ENCODE measurements around the gene CARS1. TPM values are rescaled to one million over a fixed set of nuclear protein-coding genes. Genes with fewer than 3 reads are reported as not detected.

Gene CARS1
- total RNA-seq, 1 donor from 2014 or later = 151 TPM

DNA sequence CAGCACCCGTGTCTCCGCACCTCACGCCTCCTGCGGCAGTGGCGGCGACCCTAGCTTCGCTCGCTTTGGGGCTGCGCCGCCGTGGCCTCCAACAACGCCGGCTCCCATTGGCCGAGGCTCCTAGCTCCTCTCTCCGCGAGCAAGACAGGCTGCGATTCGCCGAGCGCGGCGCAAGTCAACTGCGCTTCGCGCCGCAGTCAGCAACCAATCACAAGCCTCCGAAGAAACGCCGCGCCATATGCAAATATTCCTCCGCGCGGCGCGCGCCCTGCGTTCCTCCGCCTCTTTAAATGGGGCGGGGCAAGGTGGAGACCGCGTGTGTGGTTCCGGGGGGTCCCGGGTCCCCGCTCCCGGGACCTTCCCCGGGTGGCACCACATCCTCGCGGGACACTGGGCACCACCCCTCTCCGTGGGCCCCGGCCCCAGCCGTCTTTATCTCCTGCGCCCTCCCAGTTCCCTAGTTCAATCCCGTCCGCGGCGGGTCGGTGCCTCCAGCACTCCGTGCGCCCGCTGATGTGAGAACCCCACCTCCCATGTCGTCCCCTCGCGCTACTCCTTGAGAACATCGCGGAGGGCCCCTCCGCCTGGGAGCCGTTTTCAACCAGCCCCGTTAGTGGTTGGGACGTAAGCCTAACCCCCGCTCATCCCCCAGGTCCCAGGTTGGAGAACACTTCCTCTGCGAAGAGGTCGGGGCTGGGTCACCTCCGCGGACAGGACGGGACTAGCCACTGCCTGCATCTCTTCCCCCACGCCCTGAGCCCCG is 64.8 kb downstream of the CARS1 start, which contains the start of gene NAP1L4:
TSS of gene NAP1L4 (minus strand) at position 96 of the 763 bp plus-strand sequence. CDS start 13,109 bp downstream, outside the sequence.
- peaks cover 8% of the 10 kb centered on the region for H3K9me3 Mint-ChIP-seq (ENCODE audit: unreplicated experiment)
- peaks cover 25% of the 10 kb centered on the region for H3K4me1 Mint-ChIP-seq (ENCODE audit: low read depth, unreplicated experiment)
- DNase-seq = peak; percentile 98
- TF ChIP-seq, protein P1, sequence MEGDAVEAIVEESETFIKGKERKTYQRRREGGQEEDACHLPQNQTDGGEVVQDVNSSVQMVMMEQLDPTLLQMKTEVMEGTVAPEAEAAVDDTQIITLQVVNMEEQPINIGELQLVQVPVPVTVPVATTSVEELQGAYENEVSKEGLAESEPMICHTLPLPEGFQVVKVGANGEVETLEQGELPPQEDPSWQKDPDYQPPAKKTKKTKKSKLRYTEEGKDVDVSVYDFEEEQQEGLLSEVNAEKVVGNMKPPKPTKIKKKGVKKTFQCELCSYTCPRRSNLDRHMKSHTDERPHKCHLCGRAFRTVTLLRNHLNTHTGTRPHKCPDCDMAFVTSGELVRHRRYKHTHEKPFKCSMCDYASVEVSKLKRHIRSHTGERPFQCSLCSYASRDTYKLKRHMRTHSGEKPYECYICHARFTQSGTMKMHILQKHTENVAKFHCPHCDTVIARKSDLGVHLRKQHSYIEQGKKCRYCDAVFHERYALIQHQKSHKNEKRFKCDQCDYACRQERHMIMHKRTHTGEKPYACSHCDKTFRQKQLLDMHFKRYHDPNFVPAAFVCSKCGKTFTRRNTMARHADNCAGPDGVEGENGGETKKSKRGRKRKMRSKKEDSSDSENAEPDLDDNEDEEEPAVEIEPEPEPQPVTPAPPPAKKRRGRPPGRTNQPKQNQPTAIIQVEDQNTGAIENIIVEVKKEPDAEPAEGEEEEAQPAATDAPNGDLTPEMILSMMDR (IDR thresholded peaks at IDR 0.05; ENCODE audit: partially characterized antibody, unreplicated experiment) = no peak
- H3K27ac Mint-ChIP-seq (ENCODE audit: unreplicated experiment) = peak within 1 kb of the TSS; percentile 97
- peaks cover 4% of the 10 kb centered on the region for H3K27me3 Mint-ChIP-seq (ENCODE audit: unreplicated experiment)
- H3K4me3 Mint-ChIP-seq (ENCODE audit: unreplicated experiment) = peak within 1 kb of the TSS; percentile 99
- no peaks in the 10 kb centered on the region for H3K36me3 Mint-ChIP-seq (ENCODE audit: unreplicated experiment)

DNA sequence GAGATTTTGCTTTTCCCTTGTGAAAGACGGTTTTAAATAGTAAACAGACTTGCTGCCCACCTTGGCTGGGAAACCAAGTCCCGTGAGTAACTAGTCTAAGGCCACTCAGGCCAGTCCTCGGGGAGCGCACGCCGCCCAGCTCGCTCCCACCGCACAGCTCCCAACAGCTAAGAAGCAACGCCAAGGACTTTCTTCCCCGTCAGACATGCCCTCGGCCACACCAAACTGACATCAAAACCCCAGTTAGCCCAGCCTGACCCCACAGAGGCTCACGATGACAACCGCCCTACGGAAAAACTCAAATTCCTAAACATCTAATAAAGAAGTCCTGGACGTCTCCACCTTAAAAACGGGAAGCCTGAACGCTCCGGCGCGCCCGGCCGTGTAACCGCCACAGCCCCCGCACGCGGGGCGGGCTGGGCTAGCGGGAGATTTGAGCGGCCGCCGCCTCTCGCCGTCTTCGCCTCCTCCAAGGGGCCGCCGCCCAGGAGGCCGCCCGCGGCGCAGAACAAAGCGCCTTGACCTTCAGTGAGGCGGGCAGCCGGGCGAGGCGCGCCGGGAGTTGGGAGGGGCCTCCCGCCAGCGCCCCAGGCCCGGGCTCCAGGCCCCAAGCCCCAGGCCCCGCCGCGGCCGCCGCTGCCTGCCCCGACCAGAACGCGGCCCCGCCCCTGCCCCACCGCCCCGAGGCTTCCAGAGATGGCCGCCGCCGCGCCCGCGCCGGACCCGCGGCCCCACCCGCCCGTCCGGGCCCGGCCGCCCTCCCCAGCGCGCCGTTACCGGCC is 65.6 kb downstream of the CARS1 start:
- peaks cover 8% of the 10 kb centered on the region for H3K9me3 Mint-ChIP-seq (ENCODE audit: unreplicated experiment)
- H3K36me3 Mint-ChIP-seq (ENCODE audit: unreplicated experiment) = no peaks in the 10 kb centered on the region
- H3K4me3 Mint-ChIP-seq (ENCODE audit: unreplicated experiment) = peak overlapping the region; percentile 99
- peaks cover 25% of the 10 kb centered on the region for H3K4me1 Mint-ChIP-seq (ENCODE audit: low read depth, unreplicated experiment)
- H3K27ac Mint-ChIP-seq (ENCODE audit: unreplicated experiment) = peak overlapping the region; percentile 97
- TF ChIP-seq, protein P1 (IDR thresholded peaks at IDR 0.05; ENCODE audit: partially characterized antibody, unreplicated experiment) = no peak
- DNase-seq = peak; percentile 83
- H3K27me3 Mint-ChIP-seq (ENCODE audit: unreplicated experiment) = peaks cover 4% of the 10 kb centered on the region

DNA sequence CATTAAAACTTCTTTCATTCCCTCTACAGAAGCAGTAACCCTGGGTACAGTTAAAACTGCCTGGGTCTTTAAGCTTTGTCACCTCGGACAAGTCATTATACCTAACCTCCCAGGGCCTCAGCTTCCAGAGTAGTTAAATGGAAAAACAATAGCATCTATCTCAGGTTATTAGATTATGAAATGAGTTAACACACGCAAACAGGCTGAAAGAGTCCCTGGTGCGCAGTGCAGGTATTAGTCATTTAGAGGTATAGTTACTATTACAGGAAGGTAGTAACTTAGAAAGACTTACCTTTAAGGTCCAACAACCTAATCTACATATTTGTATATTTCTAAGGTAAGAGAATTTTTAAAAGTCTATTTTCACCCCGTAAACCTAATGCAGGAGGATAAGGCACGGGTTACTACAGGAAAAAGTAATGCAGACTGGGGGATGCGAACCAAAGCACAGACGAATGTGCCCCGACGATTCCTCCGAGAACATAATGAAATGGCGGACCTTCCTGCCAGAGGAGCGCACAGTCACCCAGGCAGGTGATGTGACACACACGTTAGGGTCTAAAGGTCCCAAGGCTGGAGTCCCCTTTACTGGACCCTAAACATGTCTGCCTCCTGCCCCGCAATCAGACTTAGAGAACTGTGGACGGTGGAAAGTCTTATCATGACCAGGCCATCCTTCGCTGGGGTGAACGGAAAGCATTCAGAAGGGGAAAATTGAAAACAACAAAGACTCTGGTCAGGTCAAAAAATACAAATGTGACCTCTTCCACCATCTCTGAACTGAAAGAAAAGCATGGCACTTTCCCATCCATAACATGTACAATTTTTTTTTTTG is 66.4 kb downstream of the CARS1 start:
- H3K9me3 Mint-ChIP-seq (ENCODE audit: unreplicated experiment) = peaks cover 8% of the 10 kb centered on the region
- H3K27ac Mint-ChIP-seq (ENCODE audit: unreplicated experiment) = peak overlapping the region; percentile 97
- H3K36me3 Mint-ChIP-seq (ENCODE audit: unreplicated experiment) = no peaks in the 10 kb centered on the region
- TF ChIP-seq, protein P1 (IDR thresholded peaks at IDR 0.05; ENCODE audit: partially characterized antibody, unreplicated experiment) = no peak
- peaks cover 4% of the 10 kb centered on the region for H3K27me3 Mint-ChIP-seq (ENCODE audit: unreplicated experiment)
- peak overlapping the region; percentile 99 for H3K4me3 Mint-ChIP-seq (ENCODE audit: unreplicated experiment)
- no peak for DNase-seq
- peaks cover 25% of the 10 kb centered on the region for H3K4me1 Mint-ChIP-seq (ENCODE audit: low read depth, unreplicated experiment)

DNA sequence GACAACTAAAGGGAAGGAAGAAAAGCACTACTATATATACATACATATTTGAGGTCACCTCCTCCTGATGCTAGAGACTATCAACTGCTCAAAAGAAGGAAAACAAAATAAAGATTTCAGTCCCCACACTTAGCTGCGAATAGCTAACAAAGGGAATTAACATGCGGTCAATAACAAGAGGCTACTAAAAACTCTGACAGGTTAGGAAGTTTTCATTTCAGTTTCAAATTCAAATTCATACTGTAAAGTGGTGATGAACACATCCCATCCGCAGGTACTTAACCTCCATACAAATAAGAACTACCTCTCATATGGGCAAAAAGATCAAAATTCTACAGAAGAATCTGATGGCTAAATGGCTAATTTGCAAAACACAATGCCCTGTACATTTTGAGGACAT is 67.7 kb downstream of the CARS1 start:
- Mint-ChIP-seq H3K4me3 (ENCODE audit: unreplicated experiment) (peak overlapping the region; percentile 99), H3K27ac (ENCODE audit: unreplicated experiment) (peak overlapping the region; percentile 56), H3K9me3 (ENCODE audit: unreplicated experiment) (peaks cover 8% of the 10 kb centered on the region), H3K27me3 (ENCODE audit: unreplicated experiment) (peaks cover 4% of the 10 kb centered on the region), H3K4me1 (ENCODE audit: low read depth, unreplicated experiment) (peaks cover 25% of the 10 kb centered on the region), H3K36me3 (ENCODE audit: unreplicated experiment) (peaks cover 2% of the 10 kb centered on the region)
- DNase-seq = no peak
- TF ChIP-seq, protein P1 (IDR thresholded peaks at IDR 0.05; ENCODE audit: partially characterized antibody, unreplicated experiment) = no peak

Data from glutamatergic neuron (in vitro differentiated cells).